Neural cell (in vitro differentiated cells): ENCODE results near the gene PRKCA.

Experiments used
- CTCF ChIP-seq: fragments of 450-650 bp; IDR thresholded peaks from 2 replicates; pipeline ENCODE4 v1.5.1; 2014; ENCODE audit warnings: antibody characterized with exemption, mild to moderate bottlenecking, moderate library complexity; ENCODE audit not compliant: poor library complexity, severe bottlenecking
- EP300 ChIP-seq: fragments of 450-650 bp; conservative IDR thresholded peaks from 2 replicates; pipeline ENCODE4 v1.6.1; 2014; ENCODE audit warnings: antibody characterized with exemption, mild to moderate bottlenecking, moderate library complexity; ENCODE audit not compliant: poor library complexity, severe bottlenecking
- EZH2 ChIP-seq: fragments of 200-600, 300-800 bp; shearing (Covaris generic), sonication (generic); IDR thresholded peaks from 2 replicates; pipeline ENCODE4 v1.6.1; 2014; ENCODE audit warnings: antibody characterized with exemption, low read length, borderline replicate concordance, mild to moderate bottlenecking; ENCODE audit not compliant: insufficient read depth, poor library complexity, severe bottlenecking
- RAD21 ChIP-seq: fragments of 450-650 bp; conservative IDR thresholded peaks from 2 replicates; pipeline ENCODE4 v1.6.1; 2014; ENCODE audit warnings: antibody characterized with exemption, mild to moderate bottlenecking, moderate library complexity
- REST ChIP-seq: IDR thresholded peaks from 2 replicates; pipeline ENCODE4 v1.6.1; 2012; ENCODE audit warnings: borderline replicate concordance
- TAF1 ChIP-seq: IDR thresholded peaks from 2 replicates; pipeline ENCODE4 v1.6.1; 2012; ENCODE audit warnings: low read depth

GRCh38 chr17:66313995-66314659 is 11.7 kb downstream of the PRKCA start:
- TF ChIP-seq RAD21 = no peak
- TF ChIP-seq EZH2 = no peak
- TF ChIP-seq EP300 = no peak
- no peak for TF ChIP-seq CTCF
- no peak for TF ChIP-seq TAF1
- TF ChIP-seq REST = no peak
